HepG2 (cell line): ENCODE data around the gene KLF16. TPM values are rescaled to one million over a fixed set of nuclear protein-coding genes. Genes with fewer than 3 reads are reported as not detected.

Source experiments
- FLYWCH1 ChIP-seq: sonication (generic); formaldehyde crosslinking; IDR thresholded peaks from 2 replicates; pipeline ENCODE4 v1.8.1; 2023; ENCODE audit warnings: mild to moderate bottlenecking, missing genetic modification reagents
- HMGA1 ChIP-seq: sonication (generic); formaldehyde crosslinking; conservative IDR thresholded peaks from 2 replicates; pipeline ENCODE4 v1.4.0; 2020; ENCODE audit warnings: missing genetic modification reagents
- IKZF4 ChIP-seq: sonication (generic); formaldehyde crosslinking; IDR thresholded peaks from 2 replicates; pipeline ENCODE4 v1.5.1; 2020; ENCODE audit warnings: borderline replicate concordance, mild to moderate bottlenecking, low read depth, missing genetic modification reagents; ENCODE audit errors: not compliant biosample characterization
- KDM5B ChIP-seq: sonication (generic); formaldehyde crosslinking; IDR thresholded peaks from 2 replicates; pipeline ENCODE4 v1.4.0; 2020; ENCODE audit warnings: missing genetic modification reagents, mild to moderate bottlenecking, borderline replicate concordance
- KLF13 ChIP-seq: sonication (generic); formaldehyde crosslinking; IDR thresholded peaks from 2 replicates; pipeline ENCODE4 v1.4.0; 2020; ENCODE audit warnings: mild to moderate bottlenecking, missing genetic modification reagents
- MBNL3 ChIP-seq: fragments of 250-450 bp; sonication (Bioruptor Pico); conservative IDR thresholded peaks from 2 replicates; pipeline ENCODE4 v1.8.0; 2022; ENCODE audit warnings: mild to moderate bottlenecking, inconsistent platforms
- PTBP1 ChIP-seq: fragments of 200-400 bp; formaldehyde crosslinking; IDR thresholded peaks from 2 replicates; pipeline ENCODE4 v1.6.1; 2018; ENCODE audit warnings: low read length, low read depth; ENCODE audit not compliant: poor library complexity, severe bottlenecking
- STAG1 ChIP-seq: sonication (generic); formaldehyde crosslinking; IDR thresholded peaks from 2 replicates; pipeline ENCODE4 v1.4.0; 2020; ENCODE audit warnings: missing genetic modification reagents
- TOPORS ChIP-seq: sonication (generic); formaldehyde crosslinking; IDR thresholded peaks from 2 replicates; pipeline ENCODE4 v1.8.0; 2023; ENCODE audit warnings: mild to moderate bottlenecking, missing genetic modification reagents
- ZFP1 ChIP-seq: IDR thresholded peaks from 2 replicates; pipeline ENCODE4 v1.6.1; 2016
- ZNF260 ChIP-seq: sonication (generic); formaldehyde crosslinking; IDR thresholded peaks from 2 replicates; pipeline ENCODE4 v1.4.0; 2020; ENCODE audit warnings: missing genetic modification reagents, low read depth, mild to moderate bottlenecking, borderline replicate concordance
- ZNF367 ChIP-seq: sonication (generic); formaldehyde crosslinking; IDR thresholded peaks from 2 replicates; pipeline ENCODE4 v1.4.0; 2020; ENCODE audit warnings: missing genetic modification reagents, borderline replicate concordance
- ZNF550 ChIP-seq: sonication (generic); formaldehyde crosslinking; IDR thresholded peaks from 2 replicates; pipeline ENCODE4 v1.4.0; 2020; ENCODE audit warnings: mild to moderate bottlenecking, missing genetic modification reagents, borderline replicate concordance
- ZNF670 ChIP-seq: sonication (generic); formaldehyde crosslinking; IDR thresholded peaks from 2 replicates; pipeline ENCODE4 v1.8.0; 2022; ENCODE audit warnings: mild to moderate bottlenecking, missing genetic modification reagents, borderline replicate concordance
- ZNF724P ChIP-seq: sonication (generic); formaldehyde crosslinking; IDR thresholded peaks from 2 replicates; pipeline ENCODE4 v1.8.0; 2022; ENCODE audit warnings: missing genetic modification reagents, borderline replicate concordance
- ZNF772 ChIP-seq: sonication (generic); formaldehyde crosslinking; IDR thresholded peaks from 2 replicates; pipeline ENCODE4 v1.5.0; 2020; ENCODE audit warnings: mild to moderate bottlenecking, missing genetic modification reagents
- polyA plus RNA-seq, 8 experiments: library from polyadenylated mRNA; depleted of rRNA in 3 of 8; stranded (reverse) in 7 of 8; unstranded in 1 of 8; fragments of >200 nt; fragmentation: Illumina TruSeq in 4 of 8; extraction: Trizol in 4 of 8; gene quantifications; 2 replicates each; pipeline versions ENCODE4 v1.2.1 to v1.2.3, GENCODE V29; 2011 to 2016; ENCODE audit warnings: low read depth in 4 of 8, missing spikeins in 1 of 8, mixed read lengths in 1 of 8; ENCODE audit not compliant: insufficient read depth in 1 of 8
- total RNA-seq, 5 experiments: library from RNA; depleted of rRNA; stranded (reverse); fragments of >200 nt; fragmentation: Illumina TruSeq; extraction: Trizol; gene quantifications; 2 replicates each; pipeline ENCODE4 v1.2.3, GENCODE V29; 2016; ENCODE audit warnings: low read depth in 1 of 5
- TF ChIP-seq, protein P1 (sequence below): IDR thresholded peaks from 2 replicates; pipeline ENCODE4 v1.6.1; 2016; ENCODE audit warnings: control low read depth
- TF ChIP-seq, protein P2 (sequence below): sonication (generic); formaldehyde crosslinking; IDR thresholded peaks from 2 replicates; pipeline ENCODE4 v1.9.0; 2022; ENCODE audit warnings: low read depth, missing genetic modification reagents
- TF ChIP-seq, protein P3 (sequence below): sonication (generic); formaldehyde crosslinking; IDR thresholded peaks from 2 replicates; pipeline ENCODE4 v1.5.1; 2020; ENCODE audit warnings: missing genetic modification reagents, mild to moderate bottlenecking, borderline replicate concordance
- TF ChIP-seq, protein P4 (sequence below): sonication (generic); formaldehyde crosslinking; IDR thresholded peaks from 2 replicates; pipeline ENCODE4 v1.5.1; 2020; ENCODE audit warnings: mild to moderate bottlenecking, missing genetic modification reagents, moderate library complexity
- TF ChIP-seq, protein P5 (sequence below): sonication (generic); formaldehyde crosslinking; IDR thresholded peaks from 2 replicates; pipeline ENCODE4 v1.5.0; 2020; ENCODE audit warnings: mild to moderate bottlenecking, missing genetic modification reagents, borderline replicate concordance

The KLF16 gene
- total and polyA plus RNA-seq, 2 of the 13 experiments (the other 11 are each of a cell fraction or from before 2014, with no cell fraction given): 3.5 to 6.7 TPM

DNA sequence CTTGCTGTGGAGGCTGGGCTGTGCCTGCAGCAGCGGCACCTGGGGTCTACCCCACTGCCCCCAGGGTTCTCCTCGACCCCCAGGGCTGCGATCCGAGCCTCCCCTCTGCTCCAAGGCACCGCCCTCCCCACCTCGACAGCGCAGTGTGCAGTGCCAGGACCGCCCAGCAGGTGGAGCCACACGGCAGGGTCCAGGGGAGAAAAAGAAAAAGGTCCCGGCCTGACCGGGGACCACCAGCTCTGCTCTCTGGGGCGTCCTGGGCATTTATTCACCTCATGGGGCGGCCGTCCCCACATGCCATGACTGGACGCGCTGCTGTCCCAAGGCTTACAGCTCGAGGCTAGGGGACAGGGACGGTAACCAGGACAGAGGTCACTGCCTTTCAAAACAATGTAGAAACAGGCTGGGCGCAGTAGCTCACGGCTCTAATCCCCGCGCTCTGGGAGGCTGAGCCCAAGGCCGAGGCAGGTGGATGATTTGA is 25.7 kb downstream of the KLF16 start (continued):
- TF ChIP-seq ZNF670 (CRISPR knock-in tag) (no peak), ZNF260 (CRISPR knock-in tag) (no peak), TOPORS (CRISPR knock-in tag) (no peak), PTBP1 (peak; percentile 12), HMGA1 (CRISPR knock-in tag) (no peak), ZNF367 (CRISPR knock-in tag) (no peak), KLF13 (no peak), KDM5B (CRISPR knock-in tag) (no peak; the same call in 1 of the 2 replicates), STAG1 (CRISPR knock-in tag) (peak; percentile 68), ZFP1 (CRISPR knock-in tag) (no peak), IKZF4 (CRISPR knock-in tag) (peak; percentile 52), ZNF724P (0 out of 2 replicates have a peak, but pooled peaks have one; percentile 32), MBNL3 (CRISPR knock-in tag) (no peak), ZNF772 (CRISPR knock-in tag) (peak; percentile 45; the same call in 1 of the 2 replicates), ZNF550 (no peak), FLYWCH1 (CRISPR knock-in tag) (no peak)
- TF ChIP-seq, protein P1, sequence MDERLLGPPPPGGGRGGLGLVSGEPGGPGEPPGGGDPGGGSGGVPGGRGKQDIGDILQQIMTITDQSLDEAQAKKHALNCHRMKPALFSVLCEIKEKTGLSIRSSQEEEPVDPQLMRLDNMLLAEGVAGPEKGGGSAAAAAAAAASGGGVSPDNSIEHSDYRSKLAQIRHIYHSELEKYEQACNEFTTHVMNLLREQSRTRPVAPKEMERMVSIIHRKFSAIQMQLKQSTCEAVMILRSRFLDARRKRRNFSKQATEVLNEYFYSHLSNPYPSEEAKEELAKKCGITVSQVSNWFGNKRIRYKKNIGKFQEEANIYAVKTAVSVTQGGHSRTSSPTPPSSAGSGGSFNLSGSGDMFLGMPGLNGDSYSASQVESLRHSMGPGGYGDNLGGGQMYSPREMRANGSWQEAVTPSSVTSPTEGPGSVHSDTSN: no peak
- TF ChIP-seq, protein P2, sequence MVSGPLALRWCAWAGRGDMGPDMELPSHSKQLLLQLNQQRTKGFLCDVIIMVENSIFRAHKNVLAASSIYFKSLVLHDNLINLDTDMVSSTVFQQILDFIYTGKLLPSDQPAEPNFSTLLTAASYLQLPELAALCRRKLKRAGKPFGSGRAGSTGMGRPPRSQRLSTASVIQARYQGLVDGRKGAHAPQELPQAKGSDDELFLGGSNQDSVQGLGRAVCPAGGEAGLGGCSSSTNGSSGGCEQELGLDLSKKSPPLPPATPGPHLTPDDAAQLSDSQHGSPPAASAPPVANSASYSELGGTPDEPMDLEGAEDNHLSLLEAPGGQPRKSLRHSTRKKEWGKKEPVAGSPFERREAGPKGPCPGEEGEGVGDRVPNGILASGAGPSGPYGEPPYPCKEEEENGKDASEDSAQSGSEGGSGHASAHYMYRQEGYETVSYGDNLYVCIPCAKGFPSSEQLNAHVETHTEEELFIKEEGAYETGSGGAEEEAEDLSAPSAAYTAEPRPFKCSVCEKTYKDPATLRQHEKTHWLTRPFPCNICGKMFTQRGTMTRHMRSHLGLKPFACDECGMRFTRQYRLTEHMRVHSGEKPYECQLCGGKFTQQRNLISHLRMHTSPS (CRISPR knock-in tag): no peak; the same call in 1 of the 2 replicates
- TF ChIP-seq, protein P3, sequence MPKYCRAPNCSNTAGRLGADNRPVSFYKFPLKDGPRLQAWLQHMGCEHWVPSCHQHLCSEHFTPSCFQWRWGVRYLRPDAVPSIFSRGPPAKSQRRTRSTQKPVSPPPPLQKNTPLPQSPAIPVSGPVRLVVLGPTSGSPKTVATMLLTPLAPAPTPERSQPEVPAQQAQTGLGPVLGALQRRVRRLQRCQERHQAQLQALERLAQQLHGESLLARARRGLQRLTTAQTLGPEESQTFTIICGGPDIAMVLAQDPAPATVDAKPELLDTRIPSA: no peak
- TF ChIP-seq, protein P4, sequence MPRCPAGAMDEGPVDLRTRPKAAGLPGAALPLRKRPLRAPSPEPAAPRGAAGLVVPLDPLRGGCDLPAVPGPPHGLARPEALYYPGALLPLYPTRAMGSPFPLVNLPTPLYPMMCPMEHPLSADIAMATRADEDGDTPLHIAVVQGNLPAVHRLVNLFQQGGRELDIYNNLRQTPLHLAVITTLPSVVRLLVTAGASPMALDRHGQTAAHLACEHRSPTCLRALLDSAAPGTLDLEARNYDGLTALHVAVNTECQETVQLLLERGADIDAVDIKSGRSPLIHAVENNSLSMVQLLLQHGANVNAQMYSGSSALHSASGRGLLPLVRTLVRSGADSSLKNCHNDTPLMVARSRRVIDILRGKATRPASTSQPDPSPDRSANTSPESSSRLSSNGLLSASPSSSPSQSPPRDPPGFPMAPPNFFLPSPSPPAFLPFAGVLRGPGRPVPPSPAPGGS (CRISPR knock-in tag): peak; percentile 35; the same call in 1 of the 2 replicates
- TF ChIP-seq, protein P5, sequence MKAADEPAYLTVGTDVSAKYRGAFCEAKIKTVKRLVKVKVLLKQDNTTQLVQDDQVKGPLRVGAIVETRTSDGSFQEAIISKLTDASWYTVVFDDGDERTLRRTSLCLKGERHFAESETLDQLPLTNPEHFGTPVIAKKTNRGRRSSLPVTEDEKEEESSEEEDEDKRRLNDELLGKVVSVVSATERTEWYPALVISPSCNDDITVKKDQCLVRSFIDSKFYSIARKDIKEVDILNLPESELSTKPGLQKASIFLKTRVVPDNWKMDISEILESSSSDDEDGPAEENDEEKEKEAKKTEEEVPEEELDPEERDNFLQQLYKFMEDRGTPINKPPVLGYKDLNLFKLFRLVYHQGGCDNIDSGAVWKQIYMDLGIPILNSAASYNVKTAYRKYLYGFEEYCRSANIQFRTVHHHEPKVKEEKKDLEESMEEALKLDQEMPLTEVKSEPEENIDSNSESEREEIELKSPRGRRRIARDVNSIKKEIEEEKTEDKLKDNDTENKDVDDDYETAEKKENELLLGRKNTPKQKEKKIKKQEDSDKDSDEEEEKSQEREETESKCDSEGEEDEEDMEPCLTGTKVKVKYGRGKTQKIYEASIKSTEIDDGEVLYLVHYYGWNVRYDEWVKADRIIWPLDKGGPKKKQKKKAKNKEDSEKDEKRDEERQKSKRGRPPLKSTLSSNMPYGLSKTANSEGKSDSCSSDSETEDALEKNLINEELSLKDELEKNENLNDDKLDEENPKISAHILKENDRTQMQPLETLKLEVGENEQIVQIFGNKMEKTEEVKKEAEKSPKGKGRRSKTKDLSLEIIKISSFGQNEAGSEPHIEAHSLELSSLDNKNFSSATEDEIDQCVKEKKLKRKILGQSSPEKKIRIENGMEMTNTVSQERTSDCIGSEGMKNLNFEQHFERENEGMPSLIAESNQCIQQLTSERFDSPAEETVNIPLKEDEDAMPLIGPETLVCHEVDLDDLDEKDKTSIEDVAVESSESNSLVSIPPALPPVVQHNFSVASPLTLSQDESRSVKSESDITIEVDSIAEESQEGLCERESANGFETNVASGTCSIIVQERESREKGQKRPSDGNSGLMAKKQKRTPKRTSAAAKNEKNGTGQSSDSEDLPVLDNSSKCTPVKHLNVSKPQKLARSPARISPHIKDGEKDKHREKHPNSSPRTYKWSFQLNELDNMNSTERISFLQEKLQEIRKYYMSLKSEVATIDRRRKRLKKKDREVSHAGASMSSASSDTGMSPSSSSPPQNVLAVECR (CRISPR knock-in tag): peak; percentile 51; the same call in 1 of the 2 replicates
